Fibroblast of pulmonary artery (primary cell): ENCODE data around the gene TBCD.

ENCODE experiments used
- DNase-seq: peaks from one replicate; pipeline ENCODE4 v3.0.0-alpha.2; 2010; ENCODE audit warnings: low read depth
- H3K4me3 ChIP-seq: replicated peaks from 2 replicates; pipeline ENCODE4 v1.5.1; 2011; ENCODE audit warnings: low read depth, mild to moderate bottlenecking, control low read depth, low read length, moderate library complexity
- CTCF ChIP-seq: IDR thresholded peaks from 2 replicates; pipeline ENCODE4 v1.5.1; 2011; ENCODE audit warnings: mild to moderate bottlenecking, control low read depth, low read length, inconsistent platforms; ENCODE audit errors: missing control alignments

The TBCD gene

GRCh38 chr17:82856361-82856760, 104.5 kb downstream of the TBCD start:
- no peak for TF ChIP-seq CTCF
- H3K4me3 ChIP-seq = no peak overlapping the region
- no peak for DNase-seq

- no peak overlapping the region for H3K4me3 ChIP-seq
- DNase-seq = no peak
- TF ChIP-seq CTCF = no peak
Observed at GRCh38 chr17:82858376-82859126, 106.7 kb downstream of the TBCD start.

GRCh38 chr17:82859431-82860403, 107.9 kb downstream of the TBCD start:
- H3K4me3 ChIP-seq = no peak overlapping the region
- DNase-seq = peak; percentile 60
- no peak for TF ChIP-seq CTCF

- DNase-seq = no peak
- no peak for TF ChIP-seq CTCF
- H3K4me3 ChIP-seq = no peak overlapping the region
Observed at GRCh38 chr17:82860606-82861392, 108.9 kb downstream of the TBCD start.

- DNase-seq = no peak
- no peak for TF ChIP-seq CTCF
- no peak overlapping the region for H3K4me3 ChIP-seq
Observed at GRCh38 chr17:82861393-82861775, 109.5 kb downstream of the TBCD start.

GRCh38 chr17:82862191-82862590, 110.3 kb downstream of the TBCD start:
- no peak for DNase-seq
- no peak overlapping the region for H3K4me3 ChIP-seq
- no peak for TF ChIP-seq CTCF
